Activated CD8-positive, alpha-beta memory T cell treated with anti-CD3 and anti-CD28 coated beads for 1 hour (primary cell): Measurements from ENCODE around the gene ATP6AP1.
"Not testable (repeated sequence)": the region's sequence is repeated elsewhere in the genome, so short reads cannot be mapped to it uniquely, and the experiment has no call there.

Source experiments
- DNase-seq, 2 donors: peaks; one replicate each; pipeline ENCODE4 v3.0.0-alpha.2; 2020; ENCODE audit warnings: low read depth in 1 of 2; ENCODE audit errors: extremely low read depth in 1 of 2

The ATP6AP1 gene

GRCh38 chrX:154428176-154429171, at the start of gene ATP6AP1:
Gene ATP6AP1 (plus strand): TSS chrX:154428677. CDS start chrX:154428693, 16 bp downstream.
- peak; percentile 51 to 73 for DNase-seq

- DNase-seq = peak; percentile 86 to 90
Measured at GRCh38 chrX:154378799-154379568, 49.5 kb upstream of the ATP6AP1 start, which contains the start of gene EMD. Gene EMD (plus strand): TSS chrX:154379295. CDS start chrX:154379485, 190 bp downstream.

- DNase-seq = no peak
Measured at GRCh38 chrX:154379569-154379951, 48.9 kb upstream of the ATP6AP1 start.

- DNase-seq = no peak
Measured at GRCh38 chrX:154380153-154380552, 48.3 kb upstream of the ATP6AP1 start.

GRCh38 chrX:154380787-154381186, 47.7 kb upstream of the ATP6AP1 start:
- no peak for DNase-seq

GRCh38 chrX:154381271-154381670, 47.2 kb upstream of the ATP6AP1 start:
- DNase-seq = no peak

GRCh38 chrX:154382483-154383069, 45.9 kb upstream of the ATP6AP1 start:
- DNase-seq = no peak

GRCh38 chrX:154383359-154384283, 44.9 kb upstream of the ATP6AP1 start:
- no peak for DNase-seq

GRCh38 chrX:154384284-154384892, 44.1 kb upstream of the ATP6AP1 start:
- no peak for DNase-seq

- DNase-seq = not testable (repeated sequence)
Measured at GRCh38 chrX:154388094-154388493, 40.4 kb upstream of the ATP6AP1 start.

- not testable (repeated sequence) for DNase-seq
Measured at GRCh38 chrX:154388649-154389048, 39.8 kb upstream of the ATP6AP1 start.

- DNase-seq = not testable (repeated sequence)
Measured at GRCh38 chrX:154389812-154390747, 38.4 kb upstream of the ATP6AP1 start.

GRCh38 chrX:154396363-154396762, 32.1 kb upstream of the ATP6AP1 start:
- not testable (repeated sequence) for DNase-seq

- DNase-seq = no peak
Measured at GRCh38 chrX:154396973-154397887, 31.2 kb upstream of the ATP6AP1 start.

- DNase-seq = peak; percentile 69 to 72
Measured at GRCh38 chrX:154397888-154398667, 30.4 kb upstream of the ATP6AP1 start, which contains the start of gene RPL10. Gene RPL10 (plus strand): TSS chrX:154398377. CDS start chrX:154398520, 143 bp downstream.
